Right lobe of liver (tissue), 4 donors: ENCODE data around the gene CUEDC2.

Experiments
- CTCF ChIP-seq, 4 donors: fragments of 200-600 bp in 3 of 4; fragments of 450-650 bp in 1 of 4; IDR thresholded peaks; one replicate each; pipeline versions ENCODE4 v1.5.1 to v1.8.0; 2016 to 2022; ENCODE audit warnings: antibody characterized with exemption in 4 of 4, mild to moderate bottlenecking in 2 of 4
- POLR2A ChIP-seq: fragments of 450-650 bp; IDR thresholded peaks from one replicate; pipeline ENCODE4 v1.6.1; 2017; ENCODE audit warnings: antibody characterized with exemption, mild to moderate bottlenecking
- donor health status: DM: no; HTN: no; CAD: no.
- donor health status: DM: no; HTN: no; CAD: no.
- donor health status: DM: no; HTN: yes; CAD: no.

DNA sequence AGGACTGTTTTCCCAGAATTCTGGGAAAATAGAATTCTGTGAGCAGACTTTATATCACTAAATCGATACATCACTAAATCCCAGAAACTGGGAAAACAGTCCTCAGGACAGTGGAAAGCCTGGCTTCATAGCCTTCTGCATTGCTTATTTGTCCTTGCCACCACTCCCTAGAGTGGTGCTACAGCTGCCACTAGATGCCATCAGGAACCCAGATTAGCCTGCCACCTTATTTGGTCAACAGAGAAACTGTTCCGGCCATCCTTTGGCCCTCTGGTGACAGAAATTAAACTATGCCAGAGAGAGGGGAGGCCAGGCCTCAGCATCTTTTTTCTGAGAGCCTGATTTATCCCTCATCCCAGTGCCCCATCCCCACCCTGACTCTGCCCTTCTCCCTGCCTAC, 56.5 kb downstream of the CUEDC2 start:
- TF ChIP-seq CTCF (IDR thresholded peaks at IDR 0.05): no peak
- TF ChIP-seq POLR2A: no peak
